ENCODE measurements around the gene COX14.

Gene COX14

DNA sequence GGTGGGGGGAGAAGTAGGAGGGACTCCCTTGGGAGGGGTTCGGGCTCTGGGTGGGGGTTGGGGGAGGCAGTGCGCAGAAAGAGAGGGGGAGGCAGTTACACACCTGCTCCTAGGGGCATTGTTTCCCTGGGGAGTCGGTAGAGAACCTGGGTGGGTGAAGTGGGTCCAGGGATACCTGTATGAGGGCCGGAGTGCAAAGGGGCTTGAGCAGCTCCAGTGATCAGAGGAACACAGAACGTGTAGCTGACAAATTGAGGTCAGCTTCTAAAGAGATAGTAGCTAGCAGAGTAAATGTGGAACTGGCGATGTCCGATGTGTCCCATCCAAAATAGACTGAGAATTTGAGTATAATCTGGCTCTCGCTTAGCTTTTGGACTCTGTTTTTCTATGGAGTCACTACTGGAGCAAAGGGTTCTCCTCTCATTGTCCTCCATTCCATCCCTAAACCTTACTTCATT is 26.4 kb upstream of the COX14 start:
- no peak for DNase-seq

GRCh38 chr12:50086148-50086547 is 25.9 kb upstream of the COX14 start:
- no peak for DNase-seq

DNA sequence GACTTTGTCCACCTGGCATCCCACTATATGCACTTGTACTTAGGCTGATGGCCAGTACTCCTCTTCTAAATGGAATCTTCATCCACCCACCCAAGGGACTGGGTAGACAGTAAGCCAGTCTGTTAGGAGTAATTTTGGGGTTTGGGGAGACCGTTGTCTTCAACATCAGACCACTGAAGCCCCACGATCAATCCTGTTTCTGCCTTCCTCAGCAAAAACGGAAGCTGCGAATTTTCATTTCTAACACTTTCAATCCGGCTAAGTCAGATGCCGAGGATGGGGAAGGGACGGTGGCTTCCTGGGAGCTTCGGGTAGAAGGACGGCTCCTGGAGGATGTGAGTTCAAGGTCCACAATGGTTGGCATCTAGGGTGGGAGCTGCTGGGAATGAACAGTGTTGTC is 24.9 kb upstream of the COX14 start:
- DNase-seq: no peak

DNA sequence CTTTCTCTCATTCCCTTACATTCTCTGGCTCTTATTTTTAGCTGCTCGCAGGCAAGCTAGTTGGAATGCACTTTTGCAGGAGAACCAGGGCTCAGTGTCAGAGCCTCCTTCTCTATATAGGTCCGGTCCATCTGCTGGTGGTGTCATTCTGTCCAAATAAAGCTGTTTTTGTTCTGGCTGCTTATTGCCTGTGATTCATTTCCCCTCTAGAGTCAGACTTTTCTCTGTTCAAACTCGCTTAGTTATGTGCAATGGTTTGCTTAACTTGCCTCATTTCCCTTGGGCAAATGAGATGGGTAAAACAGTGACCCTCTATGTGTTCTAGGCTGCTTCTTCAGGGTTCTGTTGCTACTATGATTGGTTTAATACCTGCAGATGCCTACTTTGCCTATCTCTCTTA is 24.0 kb upstream of the COX14 start:
- DNase-seq: no peak

- no peak for DNase-seq
These were observed 23.3 kb upstream of the COX14 start for GRCh38 chr12:50088577-50089335.

GRCh38 chr12:50089730-50090129 is 22.3 kb upstream of the COX14 start:
- DNase-seq: no peak

DNA sequence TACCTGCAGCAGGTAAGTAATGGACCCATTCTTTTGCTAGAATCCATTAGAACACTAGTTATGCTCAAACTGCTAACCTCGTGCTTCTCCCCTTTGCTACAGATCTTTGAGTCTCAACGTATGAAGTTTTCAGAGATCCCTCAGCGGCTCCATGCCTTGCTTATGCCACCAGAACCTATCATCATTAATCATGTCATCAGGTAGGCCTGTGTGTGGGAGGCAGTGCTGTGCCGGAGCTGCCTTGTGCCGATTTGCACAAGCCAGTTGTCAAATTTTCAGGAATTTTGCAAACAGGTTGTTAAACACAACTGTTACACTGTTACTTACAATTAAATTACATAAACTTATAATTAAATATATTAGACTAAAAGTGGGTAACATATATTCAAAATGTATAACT is 21.6 kb upstream of the COX14 start:
- DNase-seq: no peak

- DNase-seq: no peak
These were observed 14.1 kb upstream of the COX14 start for GRCh38 chr12:50097952-50098351.

DNA sequence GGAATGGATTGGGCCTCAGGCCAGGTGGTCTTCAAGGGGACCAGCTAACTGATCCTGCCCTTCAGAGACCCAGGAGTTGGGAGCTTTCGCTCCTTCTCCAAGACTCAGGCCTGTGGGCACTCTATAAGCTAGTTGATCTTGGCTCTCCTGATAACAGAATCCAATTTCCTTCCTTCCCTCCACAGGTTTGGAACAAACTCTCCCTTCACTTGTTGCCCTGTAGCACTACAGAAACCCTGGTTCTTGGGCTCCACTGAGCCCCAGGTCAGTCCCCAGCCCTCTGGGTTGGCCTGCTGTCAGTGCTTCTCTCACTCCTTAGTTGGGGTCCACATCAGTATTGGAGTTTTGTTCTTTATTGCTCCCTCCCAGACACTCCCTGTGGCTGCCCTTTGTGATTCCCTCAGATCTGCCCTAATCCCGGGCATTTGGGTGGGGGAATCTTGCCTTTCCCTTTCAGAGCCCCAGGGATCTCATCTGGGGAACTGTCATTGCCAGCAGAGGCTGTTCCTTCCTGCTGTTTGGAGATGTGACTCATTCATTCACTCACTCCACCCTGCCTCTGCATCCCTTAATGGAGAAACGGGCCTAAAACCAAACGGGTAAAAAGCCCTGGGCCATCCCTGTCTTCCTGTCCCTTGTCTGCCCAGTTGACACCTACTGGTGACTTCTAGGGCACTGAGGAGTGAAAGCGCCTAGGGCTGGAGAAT is 12.6 kb upstream of the COX14 start:
- no peak for DNase-seq

DNA sequence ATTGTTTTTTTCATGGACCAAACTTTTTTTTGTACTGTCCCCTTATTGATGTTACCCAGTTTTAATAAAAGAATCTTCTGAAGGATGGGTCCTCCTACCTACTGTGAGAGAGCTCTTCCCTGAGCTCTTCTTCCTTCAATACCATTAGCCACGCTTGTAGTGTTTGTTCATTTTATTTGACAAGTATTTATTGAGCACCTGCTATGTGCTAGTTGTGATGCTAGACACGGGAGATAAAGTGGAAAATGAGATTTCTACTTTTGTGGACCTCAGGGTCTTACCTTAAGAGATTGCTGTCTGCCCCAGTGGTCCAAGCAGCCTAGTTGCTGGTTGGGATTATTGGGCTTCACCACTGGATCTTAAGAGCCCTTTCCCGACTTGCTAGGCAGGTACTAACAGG is 11.5 kb upstream of the COX14 start:
- DNase-seq: no peak

DNA sequence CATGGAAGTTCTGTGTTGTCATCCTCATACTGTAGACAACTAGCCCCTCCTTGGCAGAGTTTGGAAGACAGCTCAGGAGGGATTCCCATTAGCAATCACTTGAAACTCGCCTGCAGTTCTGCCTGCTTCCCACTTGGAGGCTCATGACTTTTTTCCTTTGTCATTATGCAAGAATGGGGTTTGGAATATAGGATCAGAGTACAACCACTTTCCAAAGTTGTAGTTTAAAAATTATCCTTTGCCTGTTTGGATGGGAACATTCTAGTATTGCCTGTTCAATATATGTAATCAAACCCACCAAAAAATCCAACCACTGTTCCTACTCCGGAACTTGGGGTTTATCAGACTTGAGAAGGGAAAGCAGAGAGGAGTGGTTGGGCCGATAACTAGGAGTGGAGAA is 10.4 kb upstream of the COX14 start:
- no peak for DNase-seq

- no peak for DNase-seq
These were observed 9.9 kb upstream of the COX14 start for GRCh38 chr12:50102131-50102531.

- DNase-seq: no peak
These were observed 9.3 kb upstream of the COX14 start for GRCh38 chr12:50102646-50103309.

DNA sequence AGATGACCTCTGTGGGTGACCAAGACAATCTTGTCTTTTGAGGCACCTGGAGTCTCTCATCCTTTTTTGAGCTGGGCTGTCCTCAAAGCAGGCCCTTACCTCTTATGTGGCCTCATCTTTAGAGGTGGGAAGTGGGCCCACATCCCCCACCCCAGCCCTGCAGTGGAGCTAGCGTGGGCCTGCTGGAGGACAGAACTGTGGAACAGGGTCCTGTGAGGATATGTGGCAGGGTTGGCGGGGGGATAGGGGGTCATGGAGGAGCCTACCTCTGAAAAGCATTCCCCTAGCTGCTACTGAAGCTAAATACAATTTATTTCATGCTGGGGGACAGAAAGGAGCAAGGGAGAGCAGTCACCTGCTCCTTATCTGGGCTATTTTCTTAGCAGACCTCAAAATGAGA is 8.7 kb upstream of the COX14 start:
- no peak for DNase-seq

DNA sequence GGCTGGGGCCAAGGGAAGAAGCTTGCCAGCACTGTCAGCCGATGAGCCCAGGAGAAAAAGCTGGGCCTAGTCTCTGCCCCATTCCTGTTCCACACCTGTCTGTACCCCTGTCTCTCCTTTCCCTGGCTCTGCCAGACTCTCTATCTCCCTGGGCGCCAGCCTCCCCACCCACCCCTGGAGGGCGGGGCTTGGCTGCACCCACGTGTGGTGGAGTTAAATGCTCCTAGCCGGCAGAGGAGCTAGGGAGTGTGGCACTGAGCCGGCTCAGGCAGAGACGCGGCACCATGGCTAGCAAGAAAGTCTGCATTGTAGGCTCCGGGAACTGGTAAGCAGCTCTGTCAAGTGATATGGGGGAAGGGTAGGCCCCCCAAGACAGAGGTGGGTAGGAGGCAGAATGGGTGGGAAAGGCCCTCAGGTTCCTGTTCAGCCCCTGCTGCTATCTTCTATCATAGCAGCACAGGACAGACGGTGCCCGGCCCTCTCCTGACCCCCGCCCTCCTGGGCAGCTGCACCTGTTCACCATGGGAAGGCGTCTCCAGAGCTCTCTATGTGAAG is 8.2 kb upstream of the COX14 start, which contains the start of gene GPD1:
TSS of gene GPD1 (plus strand) at position 242 of the 555 bp plus-strand sequence. CDS start at position 285, 43 bp downstream.
- peak; percentile 59 for DNase-seq

DNA sequence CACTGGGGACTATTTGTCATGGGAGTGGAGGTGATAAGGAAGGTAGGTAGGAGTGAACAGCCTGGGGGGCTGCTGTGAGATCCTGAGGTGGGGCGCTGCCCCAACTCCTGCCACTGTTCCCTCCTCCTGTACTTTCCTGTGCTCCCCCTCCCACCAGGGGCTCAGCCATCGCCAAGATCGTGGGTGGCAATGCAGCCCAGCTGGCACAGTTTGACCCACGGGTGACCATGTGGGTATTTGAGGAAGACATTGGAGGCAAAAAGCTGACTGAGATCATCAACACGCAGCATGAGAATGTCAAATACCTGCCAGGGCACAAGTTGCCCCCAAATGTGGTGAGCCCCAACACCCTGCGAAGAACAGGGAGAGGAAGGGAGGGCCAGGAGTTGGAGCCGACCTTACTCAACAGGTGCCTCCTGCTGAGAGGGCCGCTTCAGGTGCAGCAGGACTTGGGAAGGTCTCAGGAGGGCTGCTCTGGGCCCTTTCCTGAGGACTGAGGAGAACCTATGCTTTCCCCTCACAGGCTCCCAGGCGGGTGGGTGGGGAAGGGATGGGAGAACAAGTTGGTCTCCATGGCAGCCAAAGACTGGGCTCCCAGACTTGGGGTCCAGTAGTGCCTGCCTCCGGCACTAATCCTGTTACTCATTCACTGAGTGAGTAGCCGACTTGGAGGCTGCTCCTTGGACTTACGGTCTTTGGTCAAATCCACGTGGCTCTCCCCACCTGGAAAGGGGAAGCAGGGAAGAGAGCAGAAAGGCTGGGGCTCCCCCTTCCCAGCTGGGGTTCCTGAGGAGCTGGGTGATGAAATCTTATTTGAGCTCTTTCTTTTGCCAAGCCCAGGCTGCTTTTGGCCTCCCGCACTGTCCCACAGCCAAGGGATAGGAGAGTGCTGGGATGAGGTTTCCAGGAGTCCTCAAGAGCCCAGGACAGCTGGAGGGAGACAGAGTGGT is 7.3 kb upstream of the COX14 start:
- no peak for DNase-seq

DNA sequence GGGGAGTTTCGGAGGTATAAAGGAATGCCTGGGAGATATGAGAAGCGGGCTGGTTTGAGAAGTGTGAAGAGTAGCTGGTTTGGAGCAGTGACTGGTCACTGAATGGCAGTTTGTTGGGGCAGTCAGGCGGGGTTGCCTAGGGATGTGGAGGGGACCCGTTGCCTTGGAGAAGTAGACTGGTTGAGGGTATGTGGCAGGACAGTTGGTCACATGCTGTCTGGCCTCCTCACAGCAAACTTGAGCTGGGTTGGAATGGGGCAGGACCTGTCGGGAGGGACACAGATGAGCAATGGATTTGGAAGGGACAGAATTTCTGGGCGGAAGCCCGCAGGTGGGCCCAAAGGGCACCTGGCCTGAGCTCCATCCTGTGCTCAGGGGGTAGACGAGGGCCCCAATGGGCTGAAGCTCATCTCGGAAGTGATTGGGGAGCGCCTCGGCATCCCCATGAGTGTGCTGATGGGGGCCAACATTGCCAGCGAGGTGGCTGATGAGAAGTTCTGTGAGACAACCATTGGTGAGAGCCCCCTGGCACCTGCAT is 6.1 kb upstream of the COX14 start:
- no peak for DNase-seq

DNA sequence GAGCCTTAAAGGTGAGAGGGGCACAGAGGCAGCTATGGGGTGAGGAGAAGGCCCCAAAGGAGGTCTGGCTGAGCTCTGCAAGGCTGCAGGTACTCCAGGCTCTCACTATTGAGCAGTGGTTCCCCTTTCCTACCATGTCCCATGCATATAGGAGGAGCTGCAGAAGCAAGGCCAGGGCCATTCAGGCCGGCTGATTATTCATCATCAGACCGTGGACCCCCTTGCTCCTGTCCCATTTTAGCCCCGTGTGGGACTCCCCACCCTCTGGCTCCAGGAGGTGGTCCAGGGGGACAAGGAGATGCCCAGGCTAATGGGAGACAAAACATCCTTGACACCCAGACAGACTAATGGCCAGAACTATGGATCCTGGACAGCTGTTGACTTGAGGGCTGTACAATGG is 5.1 kb upstream of the COX14 start:
- DNase-seq: no peak

GRCh38 chr12:50107416-50108268 is 4.4 kb upstream of the COX14 start:
- no peak for DNase-seq

DNA sequence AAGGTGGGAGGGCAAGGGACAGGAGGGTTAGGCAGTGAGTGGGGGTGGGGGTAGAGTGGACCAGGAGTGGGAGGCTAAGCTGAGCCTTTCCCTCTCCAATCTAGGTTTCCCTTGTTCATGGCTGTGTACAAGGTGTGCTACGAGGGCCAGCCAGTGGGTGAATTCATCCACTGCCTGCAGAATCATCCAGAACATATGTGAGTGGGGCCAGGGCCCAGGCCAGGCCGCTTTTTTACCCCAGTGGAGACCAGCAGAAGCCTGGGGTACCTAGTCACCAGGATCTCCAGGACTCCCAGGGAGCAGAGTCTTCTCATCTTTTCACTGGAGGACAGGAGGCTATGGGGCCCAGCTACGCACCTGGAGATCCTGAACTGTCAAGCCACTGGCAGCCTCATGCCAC is 2.7 kb upstream of the COX14 start:
- no peak for DNase-seq

GRCh38 chr12:50110127-50110761 is 1.8 kb upstream of the COX14 start:
- DNase-seq: no peak
